Mesenchymal stem cell (in vitro differentiated cells and primary cell): ENCODE results near the gene TENM4.

Experiments
- DNase-seq: peaks from one replicate; pipeline ENCODE4 v3.0.0-alpha.2; 2013
- H2AFZ ChIP-seq: one replicate; pipeline ENCODE4 v1.6.1; 2013; ENCODE audit warnings: low read depth, mild to moderate bottlenecking, control low read depth, inconsistent platforms, low read length, moderate library complexity
- H2AK5ac ChIP-seq: 2 replicates; pipeline ENCODE4 v1.6.1; 2013; ENCODE audit warnings: low read length, moderate library complexity, mild to moderate bottlenecking, inconsistent platforms; ENCODE audit not compliant: severe bottlenecking
- H2BK120ac ChIP-seq: one replicate; pipeline ENCODE4 v1.6.1; 2013; ENCODE audit warnings: low read depth, mild to moderate bottlenecking, inconsistent platforms, low read length, moderate library complexity
- H2BK12ac ChIP-seq, 2 experiments: one replicate each; pipeline ENCODE4 v1.6.1; 2013; ENCODE audit warnings: inconsistent platforms in 2 of 2, low read length in 2 of 2, mild to moderate bottlenecking in 2 of 2, moderate library complexity in 2 of 2, control low read depth in 1 of 2
- H2BK15ac ChIP-seq: one replicate; pipeline ENCODE4 v1.6.1; 2013; ENCODE audit warnings: mild to moderate bottlenecking, low read depth, inconsistent platforms; ENCODE audit not compliant: poor library complexity, severe bottlenecking
- H2BK5ac ChIP-seq: 2 replicates; pipeline ENCODE4 v1.6.1; 2013; ENCODE audit warnings: low read depth, mild to moderate bottlenecking, low read length, control low read depth, inconsistent platforms; ENCODE audit not compliant: poor library complexity, severe bottlenecking
- H3K14ac ChIP-seq, 2 experiments: one replicate each; pipeline ENCODE4 v1.6.1; 2013; ENCODE audit warnings: inconsistent platforms in 2 of 2, low read length in 2 of 2, control low read depth in 1 of 2, mild to moderate bottlenecking in 1 of 2, moderate library complexity in 1 of 2
- H3K18ac ChIP-seq, 2 experiments: one replicate each; pipeline ENCODE4 v1.6.1; 2013; ENCODE audit warnings: inconsistent platforms in 2 of 2, low read length in 2 of 2, control low read depth in 1 of 2, low read depth in 1 of 2, mild to moderate bottlenecking in 1 of 2
- H3K23ac ChIP-seq, 2 experiments: one replicate each; pipeline ENCODE4 v1.6.1; 2013; ENCODE audit warnings: inconsistent platforms in 2 of 2, low read length in 2 of 2, mild to moderate bottlenecking in 2 of 2, moderate library complexity in 2 of 2, control low read depth in 1 of 2
- H3K27ac ChIP-seq: 2 replicates; pipeline ENCODE4 v1.5.1; 2013; ENCODE audit warnings: mild to moderate bottlenecking, moderate library complexity, low read length, control low read depth, inconsistent platforms; ENCODE audit not compliant: poor library complexity, severe bottlenecking
- H3K27me3 ChIP-seq, 2 experiments: 2 replicates each; pipeline versions ENCODE4 v1.6.1 to v1.7.0; 2013; ENCODE audit warnings: low read length in 2 of 2, mild to moderate bottlenecking in 2 of 2, moderate library complexity in 2 of 2, control low read depth in 1 of 2, inconsistent platforms in 1 of 2; ENCODE audit not compliant: control insufficient read depth in 1 of 2, insufficient read depth in 1 of 2
- H3K36me3 ChIP-seq, 2 experiments: 2 replicates each; pipeline versions ENCODE4 v1.6.1 to v1.7.0; 2013; ENCODE audit warnings: low read length in 2 of 2, control low read depth in 1 of 2, inconsistent platforms in 1 of 2, low read depth in 1 of 2, mild to moderate bottlenecking in 1 of 2; ENCODE audit not compliant: insufficient read depth in 2 of 2, control insufficient read depth in 1 of 2
- H3K4ac ChIP-seq, 2 experiments: one replicate each; pipeline ENCODE4 v1.6.1; 2013; ENCODE audit warnings: inconsistent platforms in 2 of 2, low read length in 2 of 2, mild to moderate bottlenecking in 2 of 2, moderate library complexity in 2 of 2, control low read depth in 1 of 2, low read depth in 1 of 2
- H3K4me1 ChIP-seq: 2 replicates; pipeline ENCODE4 v1.6.1; 2013; ENCODE audit warnings: low read depth, low read length, control low read depth; ENCODE audit not compliant: control insufficient read depth, insufficient read depth
- H3K4me2 ChIP-seq: 2 replicates; pipeline ENCODE4 v1.6.1; 2013; ENCODE audit warnings: low read length, mild to moderate bottlenecking, inconsistent platforms; ENCODE audit not compliant: poor library complexity, severe bottlenecking
- H3K4me3 ChIP-seq, 2 experiments: 2 replicates each; pipeline versions ENCODE4 v1.5.1 to v1.7.0; 2013; ENCODE audit warnings: low read length in 2 of 2, mild to moderate bottlenecking in 2 of 2, control low read depth in 1 of 2, low read depth in 1 of 2; ENCODE audit not compliant: insufficient read depth in 1 of 2
- H3K79me1 ChIP-seq: replicated peaks from 2 replicates; pipeline ENCODE4 v1.6.1; 2013; ENCODE audit warnings: mild to moderate bottlenecking, control low read depth, low read length, inconsistent platforms; ENCODE audit not compliant: poor library complexity, severe bottlenecking
- H3K9ac ChIP-seq: 2 replicates; pipeline ENCODE4 v1.7.0; 2013; ENCODE audit warnings: mild to moderate bottlenecking, low read length, moderate library complexity
- H3K9me3 ChIP-seq: 2 replicates; pipeline ENCODE4 v1.7.0; 2013; ENCODE audit warnings: mild to moderate bottlenecking, low read length; ENCODE audit not compliant: control insufficient read depth
- H4K8ac ChIP-seq: one replicate; pipeline ENCODE4 v1.6.1; 2013; ENCODE audit warnings: inconsistent platforms, mild to moderate bottlenecking, low read length, moderate library complexity
- H4K91ac ChIP-seq: one replicate; pipeline ENCODE4 v1.6.1; 2013; ENCODE audit warnings: mild to moderate bottlenecking, low read length, inconsistent platforms
- WGBS: methylation state at CpG from one replicate; pipeline ENCODE4 v1.1.7; 2013; ENCODE audit warnings: mixed read lengths; 5-methylcytosine and 5-hydroxymethylcytosine counted together

TENM4 gene

GRCh38 chr11:79402912-79403311 lies 37.9 kb downstream of the TENM4 start:
- Histone ChIP-seq H3K9ac (no peak overlapping the region), H3K23ac (no peak overlapping the region), H3K4me3 (no peak overlapping the region), H3K9me3 (no peaks in the 10 kb centered on the region), H3K27me3 (peaks cover 0 to 4% of the 10 kb centered on the region in 2 experiments), H2BK5ac (no peak overlapping the region), H3K18ac (no peak overlapping the region), H2BK15ac (no peak overlapping the region), H4K8ac (no peak overlapping the region), H2BK120ac (no peak overlapping the region), H2BK12ac (no peak overlapping the region), H2AK5ac (no peak overlapping the region), H3K4me2 (no peak overlapping the region), H3K4me1 (no peaks in the 10 kb centered on the region), H2AFZ (no peak overlapping the region), H3K79me1 (no peaks in the 10 kb centered on the region), H3K36me3 (no peaks in the 10 kb centered on the region), H3K4ac (no peak overlapping the region), H3K27ac (no peak overlapping the region), H4K91ac (no peak overlapping the region), H3K14ac (no peak overlapping the region)
- DNase-seq, result no peak
- WGBS, result 83% methylated on average over 3 of the region's 3 CpGs

- Histone ChIP-seq H3K23ac (no peak overlapping the region), H2AFZ (no peak overlapping the region), H3K18ac (no peak overlapping the region), H3K9me3 (no peaks in the 10 kb centered on the region), H3K4ac (no peak overlapping the region), H3K4me1 (no peaks in the 10 kb centered on the region), H3K27me3 (peaks cover 0 to 4% of the 10 kb centered on the region in 2 experiments), H4K8ac (no peak overlapping the region), H2BK12ac (no peak overlapping the region), H3K14ac (no peak overlapping the region), H2AK5ac (no peak overlapping the region), H2BK120ac (no peak overlapping the region), H3K4me2 (no peak overlapping the region), H2BK5ac (no peak overlapping the region), H2BK15ac (no peak overlapping the region), H3K27ac (no peak overlapping the region), H3K36me3 (no peaks in the 10 kb centered on the region), H3K79me1 (no peaks in the 10 kb centered on the region), H3K9ac (no peak overlapping the region), H4K91ac (no peak overlapping the region), H3K4me3 (no peak overlapping the region)
- 80% methylated on average over 3 of the region's 4 CpGs for WGBS
- DNase-seq, result peak; percentile 24
Observed at GRCh38 chr11:79400717-79401330, 40.0 kb downstream of the TENM4 start.

- no peak overlapping the region for H2BK120ac ChIP-seq
- no peak overlapping the region for H3K4ac ChIP-seq
- H3K9ac ChIP-seq, result no peak overlapping the region
- H3K18ac ChIP-seq, result no peak overlapping the region
- no peak overlapping the region for H4K8ac ChIP-seq
- no peaks in the 10 kb centered on the region for H3K36me3 ChIP-seq
- H3K4me2 ChIP-seq, result no peak overlapping the region
- no peak overlapping the region for H2BK12ac ChIP-seq
- H3K4me3 ChIP-seq, result no peak overlapping the region
- peaks cover 0 to 7% of the 10 kb centered on the region in 2 experiments for H3K27me3 ChIP-seq
- H3K23ac ChIP-seq, result no peak overlapping the region
- no peak for DNase-seq
- H3K4me1 ChIP-seq, result no peaks in the 10 kb centered on the region
- H2BK5ac ChIP-seq, result no peak overlapping the region
- H3K27ac ChIP-seq, result no peak overlapping the region
- H2AK5ac ChIP-seq, result no peak overlapping the region
- no peaks in the 10 kb centered on the region for H3K79me1 ChIP-seq
- H2AFZ ChIP-seq, result no peak overlapping the region
- no peak overlapping the region for H4K91ac ChIP-seq
- 74% methylated on average over 2 of the region's 2 CpGs for WGBS
- H3K9me3 ChIP-seq, result no peaks in the 10 kb centered on the region
- H3K14ac ChIP-seq, result no peak overlapping the region
- H2BK15ac ChIP-seq, result no peak overlapping the region
Observed at GRCh38 chr11:79400206-79400605, 40.6 kb downstream of the TENM4 start.

- no peak overlapping the region for H4K8ac ChIP-seq
- no peak overlapping the region for H2BK12ac ChIP-seq
- H3K4me2 ChIP-seq, result no peak overlapping the region
- H3K79me1 ChIP-seq, result no peaks in the 10 kb centered on the region
- H3K9me3 ChIP-seq, result no peaks in the 10 kb centered on the region
- H3K23ac ChIP-seq, result no peak overlapping the region
- peaks cover 1% of the 10 kb centered on the region for H3K4me1 ChIP-seq
- H2BK5ac ChIP-seq, result no peak overlapping the region
- H3K27me3 ChIP-seq, result peaks cover 0 to 22% of the 10 kb centered on the region in 2 experiments
- no peak overlapping the region for H3K27ac ChIP-seq
- H3K4me3 ChIP-seq, result no peak overlapping the region
- H3K36me3 ChIP-seq, result no peaks in the 10 kb centered on the region
- no peak for DNase-seq
- no peak overlapping the region for H2AFZ ChIP-seq
- no peak overlapping the region for H3K4ac ChIP-seq
- H3K18ac ChIP-seq, result no peak overlapping the region
- H3K9ac ChIP-seq, result no peak overlapping the region
- no peak overlapping the region for H2AK5ac ChIP-seq
- H2BK15ac ChIP-seq, result no peak overlapping the region
- no peak overlapping the region for H4K91ac ChIP-seq
- H2BK120ac ChIP-seq, result no peak overlapping the region
- no peak overlapping the region for H3K14ac ChIP-seq
- 22% methylated on average over 1 of the region's 1 CpG for WGBS
Observed at GRCh38 chr11:79397252-79397651, 43.6 kb downstream of the TENM4 start.
